Tibial nerve (tissue), 4 donors: ENCODE results near the gene C19orf25. TPM values are rescaled to one million over a fixed set of nuclear protein-coding genes. Genes with fewer than 3 reads are reported as not detected.
"Not testable (repeated sequence)": the region's sequence is repeated elsewhere in the genome, so short reads cannot be mapped to it uniquely, and the experiment has no call there.

Source experiments
- DNase-seq, 2 donors: peaks; one replicate each; pipeline ENCODE4 v3.0.0-alpha.2; 2019; ENCODE audit warnings: low spot score in 2 of 2
- H3K27ac ChIP-seq, 4 donors: fragments of 200-600 bp; sonication (generic) in 3 of 4; one replicate each; pipeline ENCODE4 v1.5.1; 2017 to 2019; ENCODE audit warnings: mild to moderate bottlenecking in 1 of 4
- H3K27me3 ChIP-seq, 2 donors: fragments of 200-600 bp; sonication (generic) in 1 of 2; one replicate each; pipeline versions ENCODE4 v1.5.1 to v1.6.0; 2017 to 2019
- H3K36me3 ChIP-seq, 3 donors: fragments of 200-600 bp; sonication (generic); one replicate each; pipeline ENCODE4 v1.5.1; 2018 to 2019
- H3K4me1 ChIP-seq, 4 donors: fragments of 200-600 bp; sonication (generic) in 3 of 4; one replicate each; pipeline ENCODE4 v1.5.1; 2017 to 2019
- H3K4me3 ChIP-seq, 4 donors: fragments of 200-600 bp; sonication (generic) in 3 of 4; one replicate each; pipeline ENCODE4 v1.5.1; 2017 to 2019; ENCODE audit warnings: mild to moderate bottlenecking in 1 of 4, moderate library complexity in 1 of 4
- H3K9me3 ChIP-seq, 4 donors: fragments of 200-600 bp; sonication (generic) in 3 of 4; one replicate each; pipeline ENCODE4 v1.5.1; 2017 to 2019
- EP300 ChIP-seq, 2 donors: sonication (generic); formaldehyde crosslinking; IDR thresholded peaks; one replicate each; pipeline ENCODE4 v1.6.1; 2017; ENCODE audit warnings: antibody characterized with exemption in 2 of 2, mild to moderate bottlenecking in 1 of 2
- POLR2A ChIP-seq, 2 donors: fragments of 450-650 bp; IDR thresholded peaks; one replicate each; pipeline ENCODE4 v1.6.1; 2017; ENCODE audit warnings: antibody characterized with exemption in 2 of 2, mild to moderate bottlenecking in 2 of 2, moderate library complexity in 2 of 2
- WGBS, 2 donors: methylation state at CpG; one replicate each; pipeline ENCODE4 v1.1.5; 2018; 5-methylcytosine and 5-hydroxymethylcytosine counted together
- total RNA-seq, 4 donors: library from RNA; depleted of rRNA; stranded (reverse); fragments of >200 nt; gene quantifications; one replicate each; pipeline ENCODE4 v1.1.0, GENCODE V29; 2016
- TF ChIP-seq, protein P1 (sequence below), 5 experiments: fragments of 200-600 bp in 3 of 5; fragments of 450-650 bp in 2 of 5; sonication (generic) in 3 of 5; IDR thresholded peaks; one replicate each; pipeline ENCODE4 v1.5.1; 2016 to 2019; ENCODE audit warnings: antibody characterized with exemption in 5 of 5, mild to moderate bottlenecking in 3 of 5, moderate library complexity in 2 of 5

C19orf25 gene
- total RNA-seq, 4 donors from 2014 or later, result 22.4 to 47.4 (median 33.8) TPM

DNA sequence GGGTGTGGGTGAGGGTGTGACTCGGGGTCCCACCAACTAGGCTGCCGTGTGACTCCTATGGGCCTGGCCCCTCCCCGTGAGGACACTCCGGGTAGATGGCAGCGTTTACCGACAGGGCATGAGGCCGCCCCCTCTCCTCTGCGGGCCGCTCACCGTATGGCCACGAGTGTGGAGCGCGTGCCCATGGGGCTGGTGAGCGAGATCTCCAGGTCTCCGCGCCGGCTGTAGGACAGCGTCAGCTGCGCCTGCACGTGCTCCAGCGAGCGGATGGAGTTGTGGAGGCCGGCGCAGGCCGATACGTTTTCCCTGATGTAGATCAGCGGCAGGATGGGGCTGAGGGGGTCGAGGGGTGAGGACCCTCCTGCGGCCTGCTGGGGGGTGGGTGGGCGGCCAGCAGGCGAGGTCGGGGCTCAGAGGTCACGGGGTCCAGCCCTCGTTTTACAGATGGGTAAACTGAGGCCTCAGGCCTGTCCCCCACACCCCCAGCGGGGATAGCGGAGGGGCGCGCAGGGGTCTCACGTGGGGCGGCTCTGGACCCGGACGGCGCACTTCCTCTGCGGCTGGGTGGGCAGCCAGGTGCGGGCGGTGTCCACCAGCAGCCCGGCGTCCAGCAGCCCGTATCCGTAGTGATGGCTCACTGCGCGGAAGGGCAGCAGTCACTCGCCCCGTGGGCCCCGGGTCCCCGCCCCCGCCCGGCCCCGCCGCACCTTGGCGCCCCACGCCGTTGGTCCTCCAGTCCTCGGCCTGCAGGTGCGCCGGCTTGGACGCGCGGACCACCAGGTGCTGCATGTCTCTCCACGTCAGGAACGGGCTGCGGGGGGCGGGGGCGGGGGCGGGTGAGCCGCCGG lies 4.3 kb upstream of the C19orf25 start:
- WGBS, 2 donors, result 89 to 91% methylated on average over 37 to 41 of the region's 77 CpGs
- TF ChIP-seq POLR2A (IDR thresholded peaks at IDR 0.05) (no peak), EP300 (IDR thresholded peaks at IDR 0.05) (no peak)
- TF ChIP-seq, protein P1, sequence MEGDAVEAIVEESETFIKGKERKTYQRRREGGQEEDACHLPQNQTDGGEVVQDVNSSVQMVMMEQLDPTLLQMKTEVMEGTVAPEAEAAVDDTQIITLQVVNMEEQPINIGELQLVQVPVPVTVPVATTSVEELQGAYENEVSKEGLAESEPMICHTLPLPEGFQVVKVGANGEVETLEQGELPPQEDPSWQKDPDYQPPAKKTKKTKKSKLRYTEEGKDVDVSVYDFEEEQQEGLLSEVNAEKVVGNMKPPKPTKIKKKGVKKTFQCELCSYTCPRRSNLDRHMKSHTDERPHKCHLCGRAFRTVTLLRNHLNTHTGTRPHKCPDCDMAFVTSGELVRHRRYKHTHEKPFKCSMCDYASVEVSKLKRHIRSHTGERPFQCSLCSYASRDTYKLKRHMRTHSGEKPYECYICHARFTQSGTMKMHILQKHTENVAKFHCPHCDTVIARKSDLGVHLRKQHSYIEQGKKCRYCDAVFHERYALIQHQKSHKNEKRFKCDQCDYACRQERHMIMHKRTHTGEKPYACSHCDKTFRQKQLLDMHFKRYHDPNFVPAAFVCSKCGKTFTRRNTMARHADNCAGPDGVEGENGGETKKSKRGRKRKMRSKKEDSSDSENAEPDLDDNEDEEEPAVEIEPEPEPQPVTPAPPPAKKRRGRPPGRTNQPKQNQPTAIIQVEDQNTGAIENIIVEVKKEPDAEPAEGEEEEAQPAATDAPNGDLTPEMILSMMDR (IDR thresholded peaks at IDR 0.05), result no peak
- no peak overlapping the region for H3K27ac ChIP-seq
- no peak overlapping the region for H3K4me3 ChIP-seq
- no peaks in the 10 kb centered on the region for H3K9me3 ChIP-seq
- no peaks in the 10 kb centered on the region for H3K27me3 ChIP-seq
- no peak for DNase-seq
- peaks cover 0 to 12% (median 5%) of the 10 kb centered on the region in 4 donors for H3K4me1 ChIP-seq
- H3K36me3 ChIP-seq, result no peaks in the 10 kb centered on the region

DNA sequence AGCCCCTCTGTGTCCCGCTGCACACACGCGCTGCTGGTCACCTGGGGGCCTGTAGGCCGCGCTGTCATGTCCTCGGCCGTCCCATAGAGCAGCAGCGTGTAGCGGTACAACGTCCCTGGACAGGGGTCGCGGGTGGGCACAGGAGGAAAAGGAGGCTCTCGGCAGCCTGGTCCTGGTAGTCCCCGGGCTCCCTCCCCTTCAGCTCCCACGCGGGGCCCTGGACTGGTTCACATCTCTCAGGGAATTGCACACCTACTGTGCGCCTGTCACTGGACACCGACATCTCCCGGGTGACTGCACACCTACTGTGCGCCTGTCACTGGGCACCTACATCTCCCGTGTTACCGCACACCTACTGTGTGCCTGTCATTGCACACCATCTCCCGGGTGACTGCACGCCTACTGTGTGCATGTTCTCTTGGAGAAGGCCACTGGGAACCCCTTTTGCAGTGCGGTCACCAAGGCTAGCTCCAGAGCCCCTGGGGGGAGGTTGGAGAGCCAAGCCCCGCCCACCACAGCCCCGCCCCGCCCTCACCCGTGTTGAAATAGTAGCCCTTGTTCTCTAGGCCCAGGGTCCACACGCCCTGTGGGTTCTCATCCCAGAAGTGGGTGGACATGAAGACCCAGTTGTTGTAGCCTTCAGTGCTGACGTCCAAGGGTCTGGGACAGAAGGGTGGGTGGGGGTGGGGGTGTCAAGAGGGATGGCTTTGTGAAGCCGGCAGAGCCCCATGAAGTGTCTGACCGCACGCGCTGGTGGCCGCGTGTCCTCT lies 3.5 kb upstream of the C19orf25 start:
- 80 to 92% methylated on average over 24 to 30 of the region's 37 CpGs for WGBS, 2 donors

DNA sequence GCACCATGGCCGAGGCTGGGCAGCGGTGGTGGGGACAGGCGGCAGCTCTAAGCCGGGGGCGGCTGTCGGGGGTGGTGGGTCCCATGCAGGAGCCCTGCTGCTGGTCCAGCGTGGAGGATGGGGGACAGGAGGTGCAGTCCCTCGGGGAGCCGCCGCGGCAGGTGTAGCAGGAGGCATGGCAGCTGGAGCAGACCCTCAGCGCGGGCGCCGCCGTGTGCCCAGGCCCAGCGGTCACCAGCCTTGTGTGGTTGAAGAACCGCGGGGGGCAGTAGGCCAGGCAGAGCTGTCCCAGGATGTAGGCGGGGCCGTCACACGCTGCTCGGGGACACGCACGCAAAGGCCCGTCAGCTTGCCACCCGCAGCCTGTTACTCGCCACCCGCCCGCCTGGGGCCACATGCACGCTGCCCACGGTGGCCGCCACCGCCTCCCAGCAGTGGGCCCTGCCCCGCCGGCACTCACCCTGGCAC lies 2.9 kb upstream of the C19orf25 start:
- WGBS, 2 donors, result 90% methylated on average over 26 to 31 of the region's 36 CpGs
- H3K27ac ChIP-seq, result no peak overlapping the region
- no peaks in the 10 kb centered on the region for H3K27me3 ChIP-seq
- no peak for DNase-seq
- no peaks in the 10 kb centered on the region for H3K9me3 ChIP-seq
- TF ChIP-seq POLR2A (IDR thresholded peaks at IDR 0.05), result no peak
- TF ChIP-seq, protein P1 (IDR thresholded peaks at IDR 0.05), result no peak
- peaks cover 0 to 27% (median 17%) of the 10 kb centered on the region in 4 donors for H3K4me1 ChIP-seq
- H3K36me3 ChIP-seq, result peaks cover 0 to 8% (median 0%) of the 10 kb centered on the region in 3 donors
- H3K4me3 ChIP-seq, result no peak overlapping the region

More for the DNA sequence above, 3.5 kb upstream of the C19orf25 start:
- Histone ChIP-seq H3K27ac (no peak overlapping the region), H3K9me3 (no peaks in the 10 kb centered on the region), H3K27me3 (no peaks in the 10 kb centered on the region), H3K4me1 (peaks cover 0 to 20% (median 13%) of the 10 kb centered on the region in 4 donors), H3K36me3 (peaks cover 0 to 2% (median 0%) of the 10 kb centered on the region in 3 donors), H3K4me3 (no peak overlapping the region)
- TF ChIP-seq, protein P1 (IDR thresholded peaks at IDR 0.05), result no peak
- no peak for TF ChIP-seq EP300 (IDR thresholded peaks at IDR 0.05)
- TF ChIP-seq POLR2A (IDR thresholded peaks at IDR 0.05), result no peak
- no peak for DNase-seq

DNA sequence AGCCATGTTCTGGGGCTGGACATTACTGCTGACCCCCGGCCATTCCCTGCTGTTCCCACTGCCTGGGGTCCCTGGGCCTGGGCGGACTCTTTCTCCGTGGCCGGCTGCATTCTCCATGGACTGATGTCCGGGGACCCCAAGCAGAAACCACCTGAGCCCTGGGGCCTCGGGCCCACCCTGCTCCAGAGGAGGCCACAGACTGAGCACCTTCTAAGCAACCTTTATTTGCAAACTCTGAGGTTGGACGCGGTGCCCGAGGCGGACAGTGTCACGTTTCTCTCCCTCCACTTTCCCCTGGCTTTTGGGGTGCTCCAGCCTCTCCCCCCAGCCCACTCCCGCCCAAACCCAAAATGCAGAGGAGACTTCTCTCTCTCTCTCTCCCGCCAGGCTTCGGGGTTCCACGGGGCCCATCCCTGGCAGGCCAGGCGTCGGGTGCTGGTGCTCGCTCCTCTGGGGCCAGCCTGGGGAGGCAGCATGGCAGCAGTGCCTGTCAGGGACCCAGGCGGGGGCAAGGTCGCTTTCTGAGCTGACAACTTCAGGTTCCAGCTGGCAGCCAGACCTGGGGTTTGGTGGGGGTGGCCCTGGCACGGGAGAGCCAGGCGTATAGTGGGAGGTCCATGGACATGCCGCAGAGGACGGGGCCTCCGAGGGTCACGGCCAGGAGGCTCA lies 2.3 kb upstream of the C19orf25 start:
- TF ChIP-seq EP300 (IDR thresholded peaks at IDR 0.05) (no peak), POLR2A (IDR thresholded peaks at IDR 0.05) (no peak)
- TF ChIP-seq, protein P1 (IDR thresholded peaks at IDR 0.05), result no peak
- Histone ChIP-seq H3K36me3 (peaks cover 0 to 13% (median 0%) of the 10 kb centered on the region in 3 donors), H3K4me1 (peaks cover 0 to 30% (median 17%) of the 10 kb centered on the region in 4 donors), H3K9me3 (no peaks in the 10 kb centered on the region), H3K27ac (no peak overlapping the region), H3K4me3 (no peak overlapping the region), H3K27me3 (no peaks in the 10 kb centered on the region)
- DNase-seq, result no peak
- WGBS, 2 donors, result 86 to 87% methylated on average over 26 of the region's 26 CpGs

DNA sequence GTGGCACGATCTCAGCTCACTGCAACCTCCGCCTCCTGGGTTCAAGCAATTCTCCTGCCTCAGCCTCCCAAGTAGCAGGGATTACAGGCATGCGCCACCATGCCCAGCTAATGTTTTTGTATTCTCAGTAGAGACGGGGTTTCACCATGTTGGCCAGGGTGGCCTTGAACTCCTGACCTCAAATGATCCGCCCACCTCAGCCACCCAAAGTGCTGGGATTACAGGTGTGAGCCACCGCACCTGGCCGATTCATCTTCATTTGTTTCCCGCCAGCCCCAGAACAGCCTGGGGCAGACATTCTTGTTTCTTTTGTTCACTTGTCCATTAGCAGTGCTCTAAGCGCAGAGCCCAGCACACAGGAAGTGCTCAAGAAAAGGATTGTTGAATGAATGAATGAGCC lies 2.0 kb downstream of the C19orf25 start:
- H3K36me3 ChIP-seq, result peaks cover 0 to 36% (median 3%) of the 10 kb centered on the region in 3 donors
- H3K4me1 ChIP-seq, result peaks cover 0 to 66% (median 27%) of the 10 kb centered on the region in 4 donors
- not testable (repeated sequence) for DNase-seq, H3K27ac ChIP-seq, H3K4me3 ChIP-seq, H3K9me3 ChIP-seq
- H3K27me3 ChIP-seq, result peaks cover 0 to 23% of the 10 kb centered on the region in 2 donors
- 89 to 91% methylated on average over 9 of the region's 9 CpGs for WGBS, 2 donors
